GM12878 (cell line): ENCODE results near the gene EYA2.

Experiments
- ESRRA ChIP-seq: IDR thresholded peaks from 2 replicates; pipeline ENCODE4 v1.6.1; 2012; ENCODE audit warnings: mild to moderate bottlenecking, low read length, improper control_type of control experiment
- JUND ChIP-seq: IDR thresholded peaks from 2 replicates; pipeline ENCODE4 v1.6.1; 2012; ENCODE audit warnings: low read depth, mild to moderate bottlenecking, low read length, improper control_type of control experiment, moderate library complexity
- MYC ChIP-seq: IDR thresholded peaks from 2 replicates; pipeline ENCODE4 v1.6.1; 2011; ENCODE audit warnings: mild to moderate bottlenecking, low read length, moderate library complexity, inconsistent platforms; ENCODE audit not compliant: insufficient read depth, insufficient replicate concordance, insufficient read length, severe bottlenecking
- SP1 ChIP-seq: IDR thresholded peaks from one replicate; pipeline ENCODE4 v1.6.1; 2011; ENCODE audit warnings: low read depth, low read length
- TF ChIP-seq, protein P1 (sequence below): IDR thresholded peaks from 2 replicates; pipeline ENCODE4 v1.6.1; 2011; ENCODE audit warnings: low read depth, low read length, improper control_type of control experiment, borderline replicate concordance

DNA sequence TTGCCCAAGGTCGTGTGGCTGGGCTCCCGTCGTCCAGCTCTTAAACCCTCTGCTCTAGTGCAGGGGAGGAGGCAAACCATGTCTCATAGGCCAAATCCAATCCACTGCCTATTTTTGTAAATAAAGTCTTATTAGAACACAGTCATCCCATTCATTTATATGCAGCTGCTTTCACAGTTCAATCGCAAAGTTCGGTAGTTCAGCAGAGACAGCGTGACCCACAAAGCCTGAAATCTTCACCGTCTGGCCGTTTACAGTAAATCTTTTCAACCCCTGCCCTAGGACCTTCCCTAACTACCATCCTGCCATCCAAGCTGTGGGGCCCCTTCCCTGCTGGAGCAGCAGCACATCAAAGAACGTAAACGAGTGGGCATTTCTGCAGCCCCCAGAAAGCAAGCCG lies 65.9 kb downstream of the EYA2 start:
- TF ChIP-seq MYC (no peak), JUND (no peak), SP1 (no peak), ESRRA (no peak)
- TF ChIP-seq, protein P1, sequence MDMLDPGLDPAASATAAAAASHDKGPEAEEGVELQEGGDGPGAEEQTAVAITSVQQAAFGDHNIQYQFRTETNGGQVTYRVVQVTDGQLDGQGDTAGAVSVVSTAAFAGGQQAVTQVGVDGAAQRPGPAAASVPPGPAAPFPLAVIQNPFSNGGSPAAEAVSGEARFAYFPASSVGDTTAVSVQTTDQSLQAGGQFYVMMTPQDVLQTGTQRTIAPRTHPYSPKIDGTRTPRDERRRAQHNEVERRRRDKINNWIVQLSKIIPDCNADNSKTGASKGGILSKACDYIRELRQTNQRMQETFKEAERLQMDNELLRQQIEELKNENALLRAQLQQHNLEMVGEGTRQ: no peak
